Ovary (tissue), 9 donors: ENCODE results near the gene MMAB. TPM values are rescaled to one million over a fixed set of nuclear protein-coding genes. Genes with fewer than 3 reads are reported as not detected.

Experiments
- DNase-seq, 5 donors: peaks; one replicate each; pipeline ENCODE4 v3.0.0-alpha.2; 2019 to 2020
- H3K27ac ChIP-seq, 2 donors: fragments of 200-600 bp; one replicate each; pipeline versions ENCODE4 v1.5.1 to v1.8.0; 2019 to 2022
- H3K27me3 ChIP-seq: fragments of 200-600 bp; one replicate; pipeline ENCODE4 v1.8.0; 2022
- H3K36me3 ChIP-seq: fragments of 200-600 bp; sonication (generic); one replicate; pipeline ENCODE4 v1.5.1; 2019
- H3K4me1 ChIP-seq: one replicate; pipeline ENCODE4 v1.8.1; 2013; ENCODE audit warnings: mild to moderate bottlenecking, moderate library complexity; ENCODE audit not compliant: insufficient read depth
- H3K4me3 ChIP-seq: fragments of 200-600 bp; sonication (generic); one replicate; pipeline ENCODE4 v1.5.1; 2017
- H3K9me3 ChIP-seq, 2 donors: fragments of 200-600 bp in 1 of 2; sonication (generic) in 1 of 2; one replicate each; pipeline versions ENCODE4 v1.5.1 to v1.8.1; 2013 to 2019; ENCODE audit warnings: mild to moderate bottlenecking in 1 of 2, moderate library complexity in 1 of 2
- EP300 ChIP-seq: sonication (generic); formaldehyde crosslinking; IDR thresholded peaks from one replicate; pipeline ENCODE4 v1.6.1; 2017; ENCODE audit warnings: antibody characterized with exemption
- POLR2A ChIP-seq: fragments of 450-650 bp; IDR thresholded peaks from one replicate; pipeline ENCODE4 v1.6.1; 2017; ENCODE audit warnings: antibody characterized with exemption, mild to moderate bottlenecking, moderate library complexity
- WGBS, 3 donors: extraction: QIAGEN DNeasy Blood & Tissue Kit in 1 of 3; methylation state at CpG; one replicate each; pipeline versions ENCODE4 v1.1.5 to v1.1.7; 2013 to 2017; 5-methylcytosine and 5-hydroxymethylcytosine counted together
- intact Hi-C, 4 donors: fragments of 100-400 bp; cut with DNase I; formaldehyde crosslinking; loops; one replicate each; pipeline versions ENCODE4 v1.11.0 to v1.15.1; 2022 to 2023
- polyA plus RNA-seq, 2 donors: library from polyadenylated mRNA; stranded (reverse); fragments of 200-250 nt in 1 of 2; fragments of 350-450 nt in 1 of 2; fragmentation: Illumina TruSeq in 1 of 2; extraction: RNeasy Lipid Tissue Mini Kit (QIAGEN cat#74804) in 1 of 2; gene quantifications; one replicate each; pipeline ENCODE4 v1.2.3, GENCODE V29; 2013 to 2014
- total RNA-seq, 7 donors: library from RNA; depleted of rRNA in 2 of 7; stranded (reverse); fragments of >200 nt in 2 of 7; fragmentation: NEBNext Ultra II Directional in 3 of 7; extraction: Animal tissue kit (Norgen Biotek cat#: 25700) in 3 of 7; gene quantifications; one replicate each; pipeline versions ENCODE4 v1.1.0 to v1.2.4, GENCODE V29; 2016 to 2023
- TF ChIP-seq, protein P1 (sequence below), 3 donors: fragments of 450-650 bp in 2 of 3; fragments of 200-600 bp in 1 of 3; IDR thresholded peaks; one replicate each; pipeline versions ENCODE4 v1.5.1 to v1.8.0; 2016 to 2022; ENCODE audit warnings: antibody characterized with exemption in 3 of 3, mild to moderate bottlenecking in 1 of 3
- donor health status: DM: no; HTN: no; CAD: no; lungs with moderate emphysema.
- donor health status: DM: no; HTN: no; CAD: no.
- donor health status: Bipolar disorder and iron deficiency.
- donor health status: DM: yes; HTN: yes; CAD: no.
- donor health status: DM: no; HTN: no; CAD: no.
- donor health status: DM: yes; HTN: yes; CAD: no.

Gene MMAB
- total and polyA plus RNA-seq, 9 donors: 20.2 to 94.9 (median 33.2) TPM

DNA sequence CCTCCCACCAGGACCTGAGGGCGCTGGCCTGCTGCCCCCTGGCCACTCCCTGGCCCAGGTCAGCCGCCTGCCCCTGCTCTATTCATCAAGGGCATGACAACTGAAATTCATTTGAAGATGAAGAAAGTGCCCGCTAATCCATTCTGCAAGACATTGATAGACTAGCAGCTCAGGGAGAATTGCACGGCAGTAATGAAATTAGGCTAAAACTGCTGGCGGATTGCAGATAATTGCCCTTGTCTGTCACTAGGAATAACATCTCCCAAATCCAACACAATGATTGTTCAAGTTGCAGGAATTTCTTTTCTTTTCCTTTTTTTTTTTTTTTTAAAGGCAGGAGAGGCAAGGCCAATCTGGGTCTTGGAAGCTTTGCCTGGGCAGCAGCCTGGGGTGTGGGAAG, 44.8 kb upstream of the MMAB start:
- peaks cover 1% of the 10 kb centered on the region for H3K4me1 ChIP-seq
- H3K4me3 ChIP-seq: no peak overlapping the region
- H3K27ac ChIP-seq: no peak overlapping the region
- H3K27me3 ChIP-seq: no peaks in the 10 kb centered on the region
- TF ChIP-seq POLR2A (no peak), EP300 (no peak)
- TF ChIP-seq, protein P1, sequence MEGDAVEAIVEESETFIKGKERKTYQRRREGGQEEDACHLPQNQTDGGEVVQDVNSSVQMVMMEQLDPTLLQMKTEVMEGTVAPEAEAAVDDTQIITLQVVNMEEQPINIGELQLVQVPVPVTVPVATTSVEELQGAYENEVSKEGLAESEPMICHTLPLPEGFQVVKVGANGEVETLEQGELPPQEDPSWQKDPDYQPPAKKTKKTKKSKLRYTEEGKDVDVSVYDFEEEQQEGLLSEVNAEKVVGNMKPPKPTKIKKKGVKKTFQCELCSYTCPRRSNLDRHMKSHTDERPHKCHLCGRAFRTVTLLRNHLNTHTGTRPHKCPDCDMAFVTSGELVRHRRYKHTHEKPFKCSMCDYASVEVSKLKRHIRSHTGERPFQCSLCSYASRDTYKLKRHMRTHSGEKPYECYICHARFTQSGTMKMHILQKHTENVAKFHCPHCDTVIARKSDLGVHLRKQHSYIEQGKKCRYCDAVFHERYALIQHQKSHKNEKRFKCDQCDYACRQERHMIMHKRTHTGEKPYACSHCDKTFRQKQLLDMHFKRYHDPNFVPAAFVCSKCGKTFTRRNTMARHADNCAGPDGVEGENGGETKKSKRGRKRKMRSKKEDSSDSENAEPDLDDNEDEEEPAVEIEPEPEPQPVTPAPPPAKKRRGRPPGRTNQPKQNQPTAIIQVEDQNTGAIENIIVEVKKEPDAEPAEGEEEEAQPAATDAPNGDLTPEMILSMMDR (IDR thresholded peaks at IDR 0.05): no peak
- intact Hi-C loops: loop anchor here in 1 of 4 donors (5.0 kb wide), 1 partner anchor 69 kb away; no protein-coding TSS in a partner anchor
- DNase-seq: no peak
- H3K36me3 ChIP-seq: no peaks in the 10 kb centered on the region
- 90 to 95% (median 90%) methylated on average over 5 of the region's 5 CpGs for WGBS, 3 donors
- H3K9me3 ChIP-seq: no peaks in the 10 kb centered on the region

DNA sequence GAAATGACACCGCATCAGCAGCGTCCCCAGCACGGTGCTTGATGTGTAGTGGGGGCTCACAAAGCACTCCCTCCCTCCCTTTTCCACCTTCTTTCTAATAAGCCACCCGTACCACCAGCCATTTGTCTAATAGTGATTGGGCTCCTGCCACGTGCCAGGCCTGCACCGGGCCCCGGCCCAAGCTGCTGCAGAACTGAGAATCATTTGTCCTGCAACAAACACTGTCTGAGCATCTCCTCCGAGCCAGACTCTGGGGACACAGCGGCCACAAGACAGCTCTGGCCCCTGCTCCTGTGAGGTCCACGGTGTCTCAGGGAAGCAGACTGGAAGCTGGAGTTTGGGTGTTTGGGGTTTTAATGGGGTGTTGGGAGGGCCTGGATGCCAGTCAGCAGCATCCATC, 44.2 kb upstream of the MMAB start:
- TF ChIP-seq, protein P1 (IDR thresholded peaks at IDR 0.05): no peak
- no peak for TF ChIP-seq EP300
- intact Hi-C loops: loop anchor here in 1 of 4 donors (5.0 kb wide), 1 partner anchor 70 kb away; no protein-coding TSS in a partner anchor
- Histone ChIP-seq H3K4me1 (peaks cover 1% of the 10 kb centered on the region), H3K9me3 (no peaks in the 10 kb centered on the region), H3K4me3 (no peak overlapping the region), H3K27me3 (no peaks in the 10 kb centered on the region), H3K36me3 (no peaks in the 10 kb centered on the region), H3K27ac (no peak overlapping the region)
- 73 to 84% (median 76%) methylated on average over 10 of the region's 10 CpGs for WGBS, 3 donors
- DNase-seq: no peak

DNA sequence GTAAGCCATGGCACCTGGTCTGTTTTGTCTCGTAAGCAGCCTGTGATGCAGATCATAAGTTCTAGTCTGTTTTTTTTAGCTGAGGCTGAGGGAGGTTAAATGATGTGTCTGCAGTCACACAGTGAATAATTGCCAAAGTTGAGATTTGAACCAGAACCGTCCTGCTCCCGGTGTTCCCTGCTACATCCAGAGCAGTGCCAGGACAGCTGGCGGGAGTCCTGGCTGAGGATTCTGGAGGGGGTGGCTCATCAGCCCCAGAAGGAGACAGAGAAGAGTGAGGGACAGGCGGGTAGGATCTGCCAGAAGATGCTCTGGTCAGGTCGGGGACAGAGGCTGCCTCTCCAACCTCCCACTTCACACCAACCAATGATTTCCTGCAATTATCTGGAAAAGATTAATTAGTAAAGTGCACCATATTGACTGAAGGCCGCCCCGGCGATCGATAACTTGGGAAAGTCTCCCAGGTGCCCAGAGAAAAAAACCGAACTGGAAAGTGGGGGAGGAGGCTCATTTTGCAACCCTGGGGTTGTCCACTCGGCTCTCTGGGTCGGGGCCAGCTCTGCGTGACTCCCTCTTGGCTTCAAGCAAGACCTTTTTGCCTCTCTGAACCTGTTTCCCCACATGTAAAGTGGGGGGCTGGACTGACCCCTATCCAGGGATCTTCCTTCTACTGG, 42.4 kb upstream of the MMAB start:
- intact Hi-C loops: loop anchor here in 1 of 4 donors (5.0 kb wide), 1 partner anchor 72 kb away; no protein-coding TSS in a partner anchor
- TF ChIP-seq, protein P1 (IDR thresholded peaks at IDR 0.05): no peak
- TF ChIP-seq POLR2A (no peak), EP300 (no peak)
- 23 to 34% (median 32%) methylated on average over 14 of the region's 14 CpGs for WGBS, 3 donors
- Histone ChIP-seq H3K9me3 (no peaks in the 10 kb centered on the region), H3K4me3 (no peak overlapping the region), H3K27ac (no peak overlapping the region), H3K36me3 (no peaks in the 10 kb centered on the region), H3K4me1 (no peaks in the 10 kb centered on the region), H3K27me3 (no peaks in the 10 kb centered on the region)
- no peak for DNase-seq

DNA sequence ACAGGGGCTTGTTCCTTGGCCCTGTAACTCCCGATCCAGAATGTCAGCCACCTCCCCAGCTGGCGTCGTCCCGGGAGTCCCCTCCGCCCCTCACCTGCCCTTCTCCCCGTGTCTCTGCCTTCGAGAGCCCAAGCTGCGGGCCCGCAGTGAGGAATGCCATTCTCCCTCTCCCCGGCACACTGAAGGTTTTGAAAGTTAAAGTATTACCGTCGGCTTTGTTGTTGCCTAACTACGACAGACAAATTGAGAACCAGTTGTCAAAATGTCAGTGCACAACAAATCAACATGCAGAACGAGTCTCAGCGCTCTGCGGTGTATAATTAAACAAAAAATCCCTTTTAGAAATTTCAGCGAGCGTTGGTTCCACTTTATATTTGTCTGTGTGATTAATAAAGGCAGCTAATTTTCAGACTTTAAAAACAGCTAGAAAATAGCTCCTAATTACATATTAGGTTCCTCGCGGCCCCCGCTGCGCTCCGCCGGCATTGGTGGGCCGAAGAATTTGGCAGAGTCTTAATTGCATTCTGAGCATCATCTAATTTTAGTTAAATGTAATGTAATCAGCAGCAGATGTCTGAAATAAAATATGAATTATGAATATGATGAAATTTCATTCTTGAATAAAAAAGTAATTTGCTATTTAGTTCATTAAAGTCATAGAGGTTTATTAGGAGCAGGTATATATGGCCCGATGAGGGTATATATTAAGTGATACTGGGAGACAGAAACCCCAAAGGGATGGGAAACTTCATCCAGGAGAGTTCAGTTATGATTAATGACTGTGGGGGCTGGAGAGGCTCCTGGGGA, 40.5 kb upstream of the MMAB start:
- DNase-seq: no peak
- no peaks in the 10 kb centered on the region for H3K9me3 ChIP-seq
- intact Hi-C loops: no loop called here
- no peak overlapping the region for H3K4me3 ChIP-seq
- H3K27ac ChIP-seq: no peak overlapping the region
- no peak for TF ChIP-seq EP300
- no peak for TF ChIP-seq POLR2A
- TF ChIP-seq, protein P1 (IDR thresholded peaks at IDR 0.05): no peak
- H3K27me3 ChIP-seq: no peaks in the 10 kb centered on the region
- H3K36me3 ChIP-seq: no peaks in the 10 kb centered on the region
- no peaks in the 10 kb centered on the region for H3K4me1 ChIP-seq
- WGBS, 3 donors: 54 to 64% (median 59%) methylated on average over 26 of the region's 26 CpGs
